RWPE1 (cell line): Measurements from ENCODE around the gene ADCY10.

ENCODE experiments used
- CTCF ChIA-PET: fragments of 350-600 bp; sonication (Branson Sonifier 250); formaldehyde crosslinking; extraction: SDS; loops from one replicate; lab custom pipeline; 2021; lab: Yijun Ruan, JAX
- POLR2A ChIA-PET: fragments of 400-600 bp; formaldehyde crosslinking; extraction: SDS; loops from one replicate; lab custom pipeline; 2020; ENCODE audit warnings: antibody characterized with exemption; ENCODE audit not compliant: low non-redundant PET; lab: Yijun Ruan, JAX
- DNase-seq: peaks from one replicate; pipeline ENCODE4 v3.0.0; 2012; ENCODE audit warnings: low spot score
- H3K27ac ChIP-seq: fragments of 450-650 bp; 2 replicates; pipeline ENCODE4 v1.5.1; 2017
- TF ChIP-seq, protein P1 (sequence below): fragments of 450-650 bp; conservative IDR thresholded peaks from 2 replicates; pipeline ENCODE4 v1.5.1; 2017; ENCODE audit warnings: low read depth, mild to moderate bottlenecking

ADCY10 gene

DNA sequence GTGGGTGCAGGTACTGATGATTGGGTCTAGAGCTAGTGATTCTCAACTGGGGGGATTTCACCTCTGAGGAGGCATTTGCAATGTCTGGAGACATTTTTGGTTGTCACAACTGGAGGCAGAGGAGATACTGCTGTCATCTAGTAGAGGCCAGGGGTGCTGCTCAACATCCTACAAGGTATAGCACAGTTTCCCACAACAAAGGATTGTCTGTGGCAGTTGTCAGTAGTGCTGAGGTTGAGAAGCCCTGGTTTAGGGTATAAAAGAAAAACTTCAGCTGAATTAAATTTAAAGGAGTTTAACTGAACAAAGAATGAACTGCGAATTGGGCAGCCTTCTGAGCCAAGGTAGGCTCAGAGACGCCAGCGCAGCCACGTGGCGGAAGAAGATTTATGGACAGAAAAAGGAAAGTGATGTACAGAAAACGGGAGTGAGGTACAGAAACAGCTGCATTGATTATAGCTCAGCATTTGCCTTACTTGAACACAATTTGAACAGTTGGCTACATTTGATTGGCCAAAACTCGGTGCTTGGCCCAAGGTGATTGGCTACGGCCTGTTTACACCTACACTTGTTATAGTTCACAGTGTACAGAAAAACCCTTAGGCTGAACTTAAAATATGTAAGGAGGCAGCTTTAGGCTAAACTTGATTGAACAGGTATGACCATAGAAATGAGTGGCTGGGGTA is 151.7 kb downstream of the ADCY10 start:
- POLR2A ChIA-PET: no interaction called here
- CTCF ChIA-PET: interaction anchor here (0.9 kb wide), 1 partner anchor 14 kb away, joined by 3 read pairs; no protein-coding TSS in a partner anchor
- no peak for DNase-seq
- no peak overlapping the region for H3K27ac ChIP-seq
- TF ChIP-seq, protein P1, sequence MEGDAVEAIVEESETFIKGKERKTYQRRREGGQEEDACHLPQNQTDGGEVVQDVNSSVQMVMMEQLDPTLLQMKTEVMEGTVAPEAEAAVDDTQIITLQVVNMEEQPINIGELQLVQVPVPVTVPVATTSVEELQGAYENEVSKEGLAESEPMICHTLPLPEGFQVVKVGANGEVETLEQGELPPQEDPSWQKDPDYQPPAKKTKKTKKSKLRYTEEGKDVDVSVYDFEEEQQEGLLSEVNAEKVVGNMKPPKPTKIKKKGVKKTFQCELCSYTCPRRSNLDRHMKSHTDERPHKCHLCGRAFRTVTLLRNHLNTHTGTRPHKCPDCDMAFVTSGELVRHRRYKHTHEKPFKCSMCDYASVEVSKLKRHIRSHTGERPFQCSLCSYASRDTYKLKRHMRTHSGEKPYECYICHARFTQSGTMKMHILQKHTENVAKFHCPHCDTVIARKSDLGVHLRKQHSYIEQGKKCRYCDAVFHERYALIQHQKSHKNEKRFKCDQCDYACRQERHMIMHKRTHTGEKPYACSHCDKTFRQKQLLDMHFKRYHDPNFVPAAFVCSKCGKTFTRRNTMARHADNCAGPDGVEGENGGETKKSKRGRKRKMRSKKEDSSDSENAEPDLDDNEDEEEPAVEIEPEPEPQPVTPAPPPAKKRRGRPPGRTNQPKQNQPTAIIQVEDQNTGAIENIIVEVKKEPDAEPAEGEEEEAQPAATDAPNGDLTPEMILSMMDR: no peak

DNA sequence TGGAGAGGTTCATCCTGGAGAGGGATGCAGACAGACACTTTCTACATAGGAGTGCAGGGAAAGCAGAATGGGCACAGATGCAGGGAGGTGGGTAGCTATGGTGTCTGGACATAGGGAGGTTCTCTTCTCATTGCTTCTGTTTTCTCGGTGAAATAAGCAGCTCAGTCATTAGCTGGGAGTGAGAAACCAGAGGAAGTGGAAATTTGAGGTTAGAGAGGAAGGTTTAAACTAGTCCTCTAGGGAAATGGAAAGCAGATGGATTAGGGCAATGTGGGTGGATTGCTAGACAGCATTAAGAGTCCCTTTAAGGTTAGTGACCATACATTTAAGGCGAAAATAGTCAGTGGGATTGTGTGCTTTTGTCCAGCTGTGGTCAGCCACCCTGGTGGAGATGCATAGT is 152.5 kb downstream of the ADCY10 start:
- TF ChIP-seq, protein P1: no peak
- H3K27ac ChIP-seq: no peak overlapping the region
- POLR2A ChIA-PET: no interaction called here
- no peak for DNase-seq
- CTCF ChIA-PET: interaction anchor here (0.6 to 0.9 kb wide), 2 partner anchors 15 to 30 kb away, joined by 3 read pairs; no protein-coding TSS in a partner anchor
